Measurements from ENCODE around the gene PPIF. TPM values are rescaled to one million over a fixed set of nuclear protein-coding genes. Genes with fewer than 3 reads are reported as not detected.
A peak's percentile ranks its signal among the peaks of the same experiment; 100 is the strongest.

The PPIF gene
- total RNA-seq, 1 experiment from 2014 or later, result 50.7 TPM

GRCh38 chr10:79386637-79387465 is 39.6 kb downstream of the PPIF start:
- no peak for DNase-seq (ENCODE audit: low read depth)

GRCh38 chr10:79387466-79387973 is 40.3 kb downstream of the PPIF start:
- DNase-seq (ENCODE audit: low read depth), result no peak

- DNase-seq (ENCODE audit: low read depth), result no peak
These were observed 40.9 kb downstream of the PPIF start for GRCh38 chr10:79387974-79388850.

GRCh38 chr10:79390057-79390456 is 42.8 kb downstream of the PPIF start:
- DNase-seq (ENCODE audit: low read depth), result no peak

- no peak for DNase-seq (ENCODE audit: low read depth)
These were observed 43.4 kb downstream of the PPIF start for GRCh38 chr10:79390551-79391229.

- DNase-seq (ENCODE audit: low read depth), result no peak
These were observed 44.2 kb downstream of the PPIF start for GRCh38 chr10:79391231-79392019.

GRCh38 chr10:79392020-79392398 is 44.7 kb downstream of the PPIF start:
- DNase-seq (ENCODE audit: low read depth), result no peak

- DNase-seq (ENCODE audit: low read depth), result no peak
These were observed 45.4 kb downstream of the PPIF start for GRCh38 chr10:79392506-79393176.

- DNase-seq (ENCODE audit: low read depth), result no peak
These were observed 46.1 kb downstream of the PPIF start for GRCh38 chr10:79393221-79393923.

GRCh38 chr10:79393924-79394610 is 46.8 kb downstream of the PPIF start:
- no peak for DNase-seq (ENCODE audit: low read depth)

- DNase-seq (ENCODE audit: low read depth), result no peak
These were observed 47.4 kb downstream of the PPIF start for GRCh38 chr10:79394664-79395063.

- no peak for DNase-seq (ENCODE audit: low read depth)
These were observed 49.3 kb downstream of the PPIF start for GRCh38 chr10:79396520-79396919.

GRCh38 chr10:79397051-79397450 is 49.8 kb downstream of the PPIF start:
- DNase-seq (ENCODE audit: low read depth), result no peak

GRCh38 chr10:79397575-79398303 is 50.5 kb downstream of the PPIF start:
- DNase-seq (ENCODE audit: low read depth), result no peak

GRCh38 chr10:79398642-79399041 is 51.4 kb downstream of the PPIF start:
- no peak for DNase-seq (ENCODE audit: low read depth)

- DNase-seq (ENCODE audit: low read depth), result peak; percentile 97
These were observed 52.1 kb downstream of the PPIF start for GRCh38 chr10:79399223-79399831.

- peak; percentile 57 for DNase-seq (ENCODE audit: low read depth)
These were observed 53.1 kb downstream of the PPIF start for GRCh38 chr10:79400146-79401004.
